ENCODE results near the gene PAK1IP1.

- no peak for TF ChIP-seq EZH2 (IDR thresholded peaks at IDR 0.05; ENCODE audit: insufficient read depth, poor library complexity, severe bottlenecking)
- no peak for TF ChIP-seq EZH2phosphoT487 (IDR thresholded peaks at IDR 0.05; ENCODE audit: insufficient read depth, low read depth)
These were observed 24.7 kb downstream of the PAK1IP1 start for GRCh38 chr6:10719296-10719963.

All from GM23248 (cell line).